EH (cell line): Measurements from ENCODE around the gene BBS4.
A peak's percentile ranks its signal among the peaks of the same experiment; 100 is the strongest.
"Not testable (repeated sequence)": the region's sequence is repeated elsewhere in the genome, so short reads cannot be mapped to it uniquely, and the experiment has no call there.

Experiments used
- DNase-seq: peaks from one replicate; pipeline ENCODE4 v3.0.0-alpha.2; 2015; ENCODE audit warnings: low read depth

Gene BBS4

GRCh38 chr15:72685925-72686794, at the start of gene BBS4, which contains the start of gene HIGD2B:
Gene BBS4 (plus strand): TSS chr15:72686207. CDS start chr15:72686228, 21 bp downstream.
Gene HIGD2B (minus strand): TSS chr15:72686182. CDS start chr15:72676374, 9,808 bp downstream.
- DNase-seq: peak; percentile 92

GRCh38 chr15:72636519-72637282, 49.3 kb upstream of the BBS4 start:
- DNase-seq: peak; percentile 88

- not testable (repeated sequence) for DNase-seq
Measured at GRCh38 chr15:72639759-72640483, 46.1 kb upstream of the BBS4 start.

GRCh38 chr15:72642271-72642670, 43.7 kb upstream of the BBS4 start:
- DNase-seq: not testable (repeated sequence)

GRCh38 chr15:72648631-72649253, 37.3 kb upstream of the BBS4 start:
- DNase-seq: not testable (repeated sequence)

- not testable (repeated sequence) for DNase-seq
Measured at GRCh38 chr15:72654397-72654796, 31.6 kb upstream of the BBS4 start, which contains the start of gene GOLGA6B. Gene GOLGA6B (plus strand): TSS chr15:72654697. CDS start chr15:72654738, 41 bp downstream.

- not testable (repeated sequence) for DNase-seq
Measured at GRCh38 chr15:72656014-72656413, 30.0 kb upstream of the BBS4 start.

GRCh38 chr15:72661081-72661480, 24.9 kb upstream of the BBS4 start:
- not testable (repeated sequence) for DNase-seq

GRCh38 chr15:72663931-72664330, 22.1 kb upstream of the BBS4 start:
- DNase-seq: not testable (repeated sequence)

- DNase-seq: not testable (repeated sequence)
Measured at GRCh38 chr15:72665706-72666105, 20.3 kb upstream of the BBS4 start.

- DNase-seq: not testable (repeated sequence)
Measured at GRCh38 chr15:72669803-72670202, 16.2 kb upstream of the BBS4 start.

- peak; percentile 72 for DNase-seq
Measured at GRCh38 chr15:72670656-72671352, 15.2 kb upstream of the BBS4 start.

- no peak for DNase-seq
Measured at GRCh38 chr15:72671525-72671924, 14.5 kb upstream of the BBS4 start.

GRCh38 chr15:72676838-72677237, 9.2 kb upstream of the BBS4 start:
- DNase-seq: no peak

- DNase-seq: no peak
Measured at GRCh38 chr15:72680931-72681330, 5.1 kb upstream of the BBS4 start.

- DNase-seq: no peak
Measured at GRCh38 chr15:72682772-72683171, 3.2 kb upstream of the BBS4 start.

- DNase-seq: no peak
Measured at GRCh38 chr15:72685301-72685924, 594 bp upstream of the BBS4 start.

- DNase-seq: no peak
Measured at GRCh38 chr15:72688697-72689096, 2.7 kb downstream of the BBS4 start.

- no peak for DNase-seq
Measured at GRCh38 chr15:72690938-72691337, 4.9 kb downstream of the BBS4 start.

- no peak for DNase-seq
Measured at GRCh38 chr15:72698938-72699337, 12.9 kb downstream of the BBS4 start.
